Loucy (cell line): Measurements from ENCODE around the gene PBX1.

ENCODE experiments used
- H2AFZ ChIP-seq: fragments of 200-600 bp; sonication (generic); 2 replicates; pipeline ENCODE4 v1.6.0; 2016; ENCODE audit warnings: antibody characterized with exemption, mild to moderate bottlenecking, low read length, moderate library complexity
- H3F3A ChIP-seq: fragments of 200-600 bp; 2 replicates; pipeline ENCODE4 v1.6.0; 2016; ENCODE audit warnings: antibody characterized with exemption, low read depth, mild to moderate bottlenecking
- H3K27me3 ChIP-seq: fragments of 200-600 bp; sonication (generic); 2 replicates; pipeline ENCODE4 v1.6.1; 2014; ENCODE audit warnings: low read length, mild to moderate bottlenecking; ENCODE audit not compliant: insufficient read depth, poor library complexity, severe bottlenecking
- H3K36me3 ChIP-seq: fragments of 200-600 bp; sonication (generic); 2 replicates; pipeline ENCODE4 v1.6.1; 2016; ENCODE audit warnings: low read length; ENCODE audit not compliant: insufficient read depth
- H3K4me1 ChIP-seq: fragments of 200-600 bp; sonication (generic); 2 replicates; pipeline ENCODE4 v1.5.1; 2014; ENCODE audit warnings: low read length, mild to moderate bottlenecking; ENCODE audit not compliant: insufficient read depth, poor library complexity, severe bottlenecking
- H3K4me2 ChIP-seq: fragments of 200-600 bp; sonication (generic); 2 replicates; pipeline ENCODE4 v1.6.0; 2014; ENCODE audit warnings: antibody characterized with exemption, low read length, low read depth, mild to moderate bottlenecking; ENCODE audit not compliant: poor library complexity, severe bottlenecking
- H3K4me3 ChIP-seq: fragments of 200-600 bp; sonication (generic); 2 replicates; pipeline ENCODE4 v1.5.1; 2014; ENCODE audit warnings: low read length, mild to moderate bottlenecking, mixed read lengths; ENCODE audit not compliant: poor library complexity, severe bottlenecking
- H3K79me2 ChIP-seq: fragments of 200-600 bp; sonication (generic); 2 replicates; pipeline ENCODE4 v1.6.1; 2014; ENCODE audit warnings: low read length; ENCODE audit not compliant: insufficient read depth
- H3K9ac ChIP-seq: fragments of 200-600 bp; sonication (generic); 2 replicates; pipeline ENCODE4 v1.6.0; 2014; ENCODE audit warnings: mild to moderate bottlenecking, low read depth, low read length, moderate library complexity; ENCODE audit not compliant: poor library complexity, severe bottlenecking
- H3K9me2 ChIP-seq: fragments of 200-600 bp; sonication (generic); replicated peaks from 2 replicates; pipeline ENCODE4 v1.6.1; 2016; ENCODE audit warnings: low read depth, low read length, mixed read lengths
- H3K9me3 ChIP-seq: fragments of 200-600 bp; sonication (generic); 2 replicates; pipeline ENCODE4 v1.6.1; 2014; ENCODE audit warnings: mild to moderate bottlenecking, antibody characterized with exemption, low read length, low read depth; ENCODE audit not compliant: insufficient read depth
- H4K20me1 ChIP-seq: fragments of 200-600 bp; sonication (generic); 2 replicates; pipeline ENCODE4 v1.6.0; 2014; ENCODE audit warnings: antibody characterized with exemption, low read length, mild to moderate bottlenecking; ENCODE audit not compliant: insufficient read depth, poor library complexity, severe bottlenecking
- CTCF ChIP-seq: fragments of 200-600 bp; sonication (generic); conservative IDR thresholded peaks from 2 replicates; pipeline ENCODE4 v1.5.1; 2014; ENCODE audit warnings: mild to moderate bottlenecking, antibody characterized with exemption, low read length
- EZH2phosphoT487 ChIP-seq: fragments of 200-600 bp; IDR thresholded peaks from 2 replicates; pipeline ENCODE4 v1.6.1; 2018; ENCODE audit warnings: antibody characterized with exemption, mild to moderate bottlenecking, moderate library complexity, borderline replicate concordance

The PBX1 gene

GRCh38 chr1:164780863-164781262 is 221.9 kb downstream of the PBX1 start:
- no peaks in the 10 kb centered on the region for H3K27me3 ChIP-seq
- H3K4me3 ChIP-seq: no peak overlapping the region
- no peaks in the 10 kb centered on the region for H4K20me1 ChIP-seq
- no peaks in the 10 kb centered on the region for H3K4me1 ChIP-seq
- H3K36me3 ChIP-seq: no peaks in the 10 kb centered on the region
- H3K9ac ChIP-seq: no peak overlapping the region
- H3K79me2 ChIP-seq: no peaks in the 10 kb centered on the region
- TF ChIP-seq CTCF: no peak
- no peak for TF ChIP-seq EZH2phosphoT487
- H3K9me2 ChIP-seq: no peaks in the 10 kb centered on the region
- H3F3A ChIP-seq: no peaks in the 10 kb centered on the region
- H2AFZ ChIP-seq: no peak overlapping the region
- no peak overlapping the region for H3K4me2 ChIP-seq
- 0 out of 2 replicates have a peak, but pooled peaks cover 2% of the 10 kb centered on the region for H3K9me3 ChIP-seq

- H3K79me2 ChIP-seq: no peaks in the 10 kb centered on the region
- H4K20me1 ChIP-seq: no peaks in the 10 kb centered on the region
- H3K9me3 ChIP-seq: 0 out of 2 replicates have a peak, but pooled peaks cover 2% of the 10 kb centered on the region
- no peaks in the 10 kb centered on the region for H3K4me1 ChIP-seq
- no peak overlapping the region for H3K4me2 ChIP-seq
- no peak overlapping the region for H3K4me3 ChIP-seq
- H3K36me3 ChIP-seq: no peaks in the 10 kb centered on the region
- no peak for TF ChIP-seq CTCF
- TF ChIP-seq EZH2phosphoT487: no peak
- no peaks in the 10 kb centered on the region for H3K27me3 ChIP-seq
- H3F3A ChIP-seq: no peaks in the 10 kb centered on the region
- no peaks in the 10 kb centered on the region for H3K9me2 ChIP-seq
- no peak overlapping the region for H2AFZ ChIP-seq
- no peak overlapping the region for H3K9ac ChIP-seq
These were observed 223.0 kb downstream of the PBX1 start for GRCh38 chr1:164781972-164782371.

- Histone ChIP-seq H3K36me3 (no peaks in the 10 kb centered on the region), H3K9me3 (0 out of 2 replicates have a peak, but pooled peaks cover 2% of the 10 kb centered on the region), H3K9me2 (no peaks in the 10 kb centered on the region), H3K79me2 (no peaks in the 10 kb centered on the region), H2AFZ (no peak overlapping the region), H3K4me2 (no peak overlapping the region), H3K27me3 (no peaks in the 10 kb centered on the region), H4K20me1 (no peaks in the 10 kb centered on the region), H3K4me3 (no peak overlapping the region), H3K4me1 (no peaks in the 10 kb centered on the region), H3F3A (no peaks in the 10 kb centered on the region), H3K9ac (no peak overlapping the region)
- TF ChIP-seq EZH2phosphoT487 (no peak), CTCF (no peak)
These were observed 225.0 kb downstream of the PBX1 start for GRCh38 chr1:164783778-164784555.
